ENCODE results near the gene SMTN.

The SMTN gene

GRCh38 chr22:31097941-31098631 is 17.0 kb downstream of the SMTN start:
- CTCF ChIA-PET, result interaction anchor here (1.1 to 8.7 kb wide), 4 partner anchors 8 to 14 kb away, joined by 4 to 68 read pairs (median 10); partner anchors contain the start of gene SELENOM
- no peak for DNase-seq (ENCODE audit: low read depth, low spot score)
- H3K4me3 ChIP-seq (ENCODE audit: low read depth, low read length), result no peak overlapping the region
- POLR2A ChIA-PET, result interaction anchor here (0.9 kb wide), 1 partner anchor 9 kb away, joined by 6 read pairs; the partner anchor contains the start of gene SELENOM
- no peak for TF ChIP-seq CTCF (IDR thresholded peaks at IDR 0.05; ENCODE audit: insufficient read depth, low read length, missing control alignments)

GRCh38 chr22:31098632-31099110 is 17.6 kb downstream of the SMTN start:
- TF ChIP-seq CTCF (IDR thresholded peaks at IDR 0.05; ENCODE audit: insufficient read depth, low read length, missing control alignments), result no peak
- ChIA-PET POLR2A (interaction anchor here (0.9 kb wide), 1 partner anchor 9 kb away, joined by 6 read pairs; the partner anchor contains the start of gene SELENOM), CTCF (interaction anchor here (1.0 to 8.7 kb wide), 6 partner anchors 8 to 174 kb away, joined by 3 to 68 read pairs (median 8); partner anchors contain the start of gene SELENOM)
- no peak overlapping the region for H3K4me3 ChIP-seq (ENCODE audit: low read depth, low read length)
- DNase-seq (ENCODE audit: low read depth, low spot score), result no peak

GRCh38 chr22:31099386-31099785 is 18.3 kb downstream of the SMTN start:
- H3K4me3 ChIP-seq (ENCODE audit: low read depth, low read length), result no peak overlapping the region
- DNase-seq (ENCODE audit: low read depth, low spot score), result no peak
- ChIA-PET CTCF (interaction anchor here (1.0 to 8.7 kb wide), 5 partner anchors 8 to 174 kb away, joined by 3 to 68 read pairs (median 10); partner anchors contain the start of gene SELENOM), POLR2A (no interaction called here)
- no peak for TF ChIP-seq CTCF (IDR thresholded peaks at IDR 0.05; ENCODE audit: insufficient read depth, low read length, missing control alignments)

- TF ChIP-seq CTCF (IDR thresholded peaks at IDR 0.05; ENCODE audit: insufficient read depth, low read length, missing control alignments), result no peak
- ChIA-PET CTCF (interaction anchor here (1.6 to 8.9 kb wide), 4 partner anchors 12 to 173 kb away, joined by 5 to 157 read pairs (median 39); partner anchors contain the start of gene SMTN), POLR2A (no interaction called here)
- no peak overlapping the region for H3K4me3 ChIP-seq (ENCODE audit: low read depth, low read length)
- DNase-seq (ENCODE audit: low read depth, low spot score), result no peak
Observed at GRCh38 chr22:31099841-31100761, 19.0 kb downstream of the SMTN start.

- CTCF ChIA-PET, result interaction anchor here (1.4 to 8.9 kb wide), 3 partner anchors 14 to 172 kb away, joined by 5 to 157 read pairs (median 12); partner anchors contain the start of gene SMTN
- TF ChIP-seq CTCF (IDR thresholded peaks at IDR 0.05; ENCODE audit: insufficient read depth, low read length, missing control alignments), result no peak
- no peak overlapping the region for H3K4me3 ChIP-seq (ENCODE audit: low read depth, low read length)
- POLR2A ChIA-PET, result interaction anchor here (1.6 to 1.7 kb wide), 2 partner anchors 16 to 18 kb away, joined by 4 to 9 read pairs; no protein-coding TSS in a partner anchor
- no peak for DNase-seq (ENCODE audit: low read depth, low spot score)
Observed at GRCh38 chr22:31100762-31101525, 19.8 kb downstream of the SMTN start.
